ENCODE data around the gene FOXK1. TPM values are rescaled to one million over a fixed set of nuclear protein-coding genes. Genes with fewer than 3 reads are reported as not detected.
A peak's percentile ranks its signal among the peaks of the same experiment; 100 is the strongest.

Gene FOXK1
- polyA plus RNA-seq, 1 experiment: 3.4 TPM

- no peak for DNase-seq (ENCODE audit: low read depth, low spot score)
- CTCF ChIA-PET: no interaction called here
Observed at GRCh38 chr7:4745265-4745919, 63.3 kb downstream of the FOXK1 start.

DNA sequence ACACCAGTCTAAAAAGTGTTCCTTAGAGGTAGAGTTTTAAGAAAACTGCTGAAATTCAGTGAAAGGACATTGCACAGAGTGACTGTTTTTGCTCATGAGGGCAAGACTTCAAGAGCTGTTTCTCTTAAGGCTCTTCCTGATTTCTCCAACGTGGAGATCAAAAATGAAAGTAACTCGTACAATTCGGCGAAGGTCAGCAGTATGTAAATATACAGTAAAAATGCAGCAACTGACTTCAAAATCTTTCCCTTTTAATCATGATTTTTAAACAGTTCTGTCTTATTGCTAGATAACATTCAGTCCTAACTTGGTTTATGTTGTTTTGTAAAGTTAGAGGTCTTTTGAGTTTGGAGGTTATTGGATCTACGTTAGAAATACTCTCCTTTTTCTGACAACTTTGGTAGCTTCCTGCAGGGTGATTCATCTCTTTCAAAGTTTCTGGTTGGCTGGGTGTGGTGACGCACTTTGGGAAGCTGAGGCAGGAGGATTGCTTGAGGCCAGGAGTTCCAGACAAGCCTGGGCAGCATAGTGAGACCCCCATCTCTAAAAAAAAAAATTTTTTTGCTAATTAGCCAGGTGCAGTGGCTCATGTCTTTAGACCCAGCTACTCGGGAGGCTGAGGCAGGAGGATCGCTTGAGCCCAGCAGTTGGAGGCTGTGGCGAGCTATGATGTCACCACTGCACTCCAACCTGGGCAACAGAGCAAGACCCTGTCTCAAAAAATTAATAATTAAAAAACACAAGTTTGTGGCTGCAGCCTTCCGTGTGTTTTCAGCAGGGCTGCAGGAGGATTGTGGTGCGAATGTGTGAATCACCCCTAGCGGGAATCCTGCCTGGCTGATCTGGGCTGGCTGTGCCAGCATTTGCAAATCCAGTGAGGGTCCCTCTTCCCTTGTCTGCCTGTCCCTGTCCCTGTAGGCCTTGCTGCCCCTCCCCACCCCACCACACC is 64.2 kb downstream of the FOXK1 start:
- peak overlapping the region; percentile 47 for H3K4me3 ChIP-seq (ENCODE audit: low read depth, low read length)
- TF ChIP-seq CTCF (IDR thresholded peaks at IDR 0.05; ENCODE audit: low read depth, low read length): no peak
- DNase-seq (ENCODE audit: low read depth, low spot score): no peak
- H3K27ac ChIP-seq (ENCODE audit: low read depth, low read length): peak overlapping the region; percentile 97
- CTCF ChIA-PET: interaction anchor here (0.6 to 0.9 kb wide), 2 partner anchors 8 to 97 kb away, joined by 3 read pairs; no protein-coding TSS in a partner anchor
- H3K27me3 ChIP-seq (ENCODE audit: control insufficient read depth, insufficient read depth, low read length): no peaks in the 10 kb centered on the region
- POLR2A ChIA-PET: interaction anchor here (0.9 to 4.0 kb wide), 4 partner anchors 9 to 78 kb away, joined by 3 to 25 read pairs (median 4); partner anchors contain the start of gene AP5Z1
- H3K9me3 ChIP-seq (ENCODE audit: control insufficient read depth, insufficient read depth, low read length): peaks cover 8% of the 10 kb centered on the region; the same call in 1 of the 2 replicates

More at GRCh38 chr7:4745265-4745919, 63.3 kb downstream of the FOXK1 start:
- H3K4me3 ChIP-seq (ENCODE audit: low read depth, low read length): peak overlapping the region; percentile 47
- no peak for TF ChIP-seq CTCF (IDR thresholded peaks at IDR 0.05; ENCODE audit: low read depth, low read length)
- peaks cover 8% of the 10 kb centered on the region; the same call in 1 of the 2 replicates for H3K9me3 ChIP-seq (ENCODE audit: control insufficient read depth, insufficient read depth, low read length)
- H3K27ac ChIP-seq (ENCODE audit: low read depth, low read length): peak overlapping the region; percentile 97
- POLR2A ChIA-PET: interaction anchor here (0.6 to 4.0 kb wide), 14 partner anchors 16 to 1871 kb away, joined by 3 to 25 read pairs (median 4); partner anchors contain the start of gene AP5Z1
- H3K27me3 ChIP-seq (ENCODE audit: control insufficient read depth, insufficient read depth, low read length): no peaks in the 10 kb centered on the region

- Histone ChIP-seq H3K27ac (ENCODE audit: low read depth, low read length) (peak overlapping the region; percentile 88), H3K27me3 (ENCODE audit: control insufficient read depth, insufficient read depth, low read length) (no peaks in the 10 kb centered on the region), H3K4me3 (ENCODE audit: low read depth, low read length) (no peak overlapping the region), H3K9me3 (ENCODE audit: control insufficient read depth, insufficient read depth, low read length) (peaks cover 5% of the 10 kb centered on the region; the same call in 1 of the 2 replicates)
- ChIA-PET POLR2A (interaction anchor here (4.0 kb wide), 1 partner anchor 29 kb away, joined by 25 read pairs; the partner anchor contains the start of gene AP5Z1), CTCF (interaction anchor here (0.9 to 1.4 kb wide), 2 partner anchors 9 to 106 kb away, joined by 3 to 4 read pairs; no protein-coding TSS in a partner anchor)
- no peak for TF ChIP-seq CTCF (IDR thresholded peaks at IDR 0.05; ENCODE audit: low read depth, low read length)
- DNase-seq (ENCODE audit: low read depth, low spot score): no peak
Observed at GRCh38 chr7:4747013-4747412, 64.9 kb downstream of the FOXK1 start.

DNA sequence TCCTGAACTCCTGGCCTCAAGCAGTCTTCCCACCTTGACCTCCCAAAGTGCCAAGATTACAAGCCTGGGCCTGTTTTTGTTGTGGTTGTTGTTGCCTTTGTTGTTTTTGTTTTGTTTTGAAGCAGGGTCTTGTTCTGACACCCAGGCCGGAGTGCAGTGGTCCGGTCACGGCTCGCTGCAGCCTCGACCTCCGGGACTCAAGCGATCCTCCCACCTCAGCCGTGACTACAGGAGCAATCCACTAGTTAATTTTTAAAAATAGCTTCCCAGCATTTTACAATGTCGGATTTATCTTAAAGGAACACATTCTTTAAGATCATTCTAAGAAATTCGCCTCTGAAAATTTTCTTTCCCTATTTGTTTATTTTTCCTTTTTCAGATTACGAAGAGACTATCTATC is 65.7 kb downstream of the FOXK1 start:
- Histone ChIP-seq H3K27me3 (ENCODE audit: control insufficient read depth, insufficient read depth, low read length) (no peaks in the 10 kb centered on the region), H3K4me3 (ENCODE audit: low read depth, low read length) (no peak overlapping the region), H3K9me3 (ENCODE audit: control insufficient read depth, insufficient read depth, low read length) (peaks cover 3% of the 10 kb centered on the region; the same call in 1 of the 2 replicates), H3K27ac (ENCODE audit: low read depth, low read length) (no peak overlapping the region)
- no peak for TF ChIP-seq CTCF (IDR thresholded peaks at IDR 0.05; ENCODE audit: low read depth, low read length)
- DNase-seq (ENCODE audit: low read depth, low spot score): no peak
- ChIA-PET POLR2A (no interaction called here), CTCF (interaction anchor here (0.5 to 1.4 kb wide), 4 partner anchors 9 to 668 kb away, joined by 3 to 5 read pairs (median 4); no protein-coding TSS in a partner anchor)
